Peyer's patch (tissue), 4 donors: Measurements from ENCODE around the gene STRN3.

Source experiments
- CTCF ChIP-seq, 6 experiments: fragments of 450-650 bp in 4 of 6; fragments of 200-600 bp in 2 of 6; sonication (generic) in 1 of 6; IDR thresholded peaks; one replicate each; pipeline ENCODE4 v1.5.1; 2017 to 2019; ENCODE audit warnings: antibody characterized with exemption in 6 of 6, mild to moderate bottlenecking in 3 of 6, moderate library complexity in 1 of 6
- POLR2A ChIP-seq, 2 donors: fragments of 450-650 bp; IDR thresholded peaks; one replicate each; pipeline ENCODE4 v1.5.1; 2017; ENCODE audit warnings: antibody characterized with exemption in 2 of 2, mild to moderate bottlenecking in 2 of 2, moderate library complexity in 2 of 2

GRCh38 chr14:31022386-31022785 lies 3.8 kb downstream of the STRN3 start:
- TF ChIP-seq CTCF (IDR thresholded peaks at IDR 0.05) (no peak), POLR2A (IDR thresholded peaks at IDR 0.05) (no peak)
